Activated CD8-positive, alpha-beta T cell treated with anti-CD3 and anti-CD28 coated beads for 36 hours (primary cell): ENCODE measurements around the gene RASGRF2. TPM values are rescaled to one million over a fixed set of nuclear protein-coding genes. Genes with fewer than 3 reads are reported as not detected.

Experiments
- ATAC-seq: fragments of 200-7000 bp; cut with Tn5 transposase; one replicate; pipeline ENCODE4 v1.10.0; 2021; ENCODE audit warnings: mild to moderate bottlenecking, moderate library complexity
- CTCF ChIA-PET: fragments of 350-600 bp; sonication (Branson Sonifier 250); formaldehyde crosslinking; loops from one replicate; lab custom pipeline; 2021; ENCODE audit warnings: antibody characterized with exemption; lab: Charles Lee
- POLR2A ChIA-PET: fragments of 350-600 bp; sonication (Branson Sonifier 250); formaldehyde crosslinking; loops from one replicate; lab custom pipeline; 2021; ENCODE audit warnings: antibody characterized with exemption; lab: Charles Lee
- DNase-seq: peaks from one replicate; pipeline ENCODE4 v3.0.0-alpha.2; 2020
- H3K27ac Mint-ChIP-seq: one replicate; pipeline ENCODE4 v1.8.0; 2021; ENCODE audit warnings: mild to moderate bottlenecking, mixed read lengths
- H3K27me3 Mint-ChIP-seq: one replicate; pipeline ENCODE4 v1.8.0; 2021; ENCODE audit warnings: mixed read lengths
- H3K36me3 Mint-ChIP-seq: one replicate; pipeline ENCODE4 v1.8.0; 2021; ENCODE audit warnings: low read depth, mixed read lengths
- H3K4me1 Mint-ChIP-seq: one replicate; pipeline ENCODE4 v1.8.0; 2021; ENCODE audit warnings: low read depth, mixed read lengths
- H3K4me3 Mint-ChIP-seq: one replicate; pipeline ENCODE4 v1.8.0; 2021; ENCODE audit warnings: mild to moderate bottlenecking, moderate library complexity, mixed read lengths
- H3K9me3 Mint-ChIP-seq: one replicate; pipeline ENCODE4 v1.8.0; 2021; ENCODE audit warnings: mixed read lengths
- intact Hi-C: fragments of 100-400 bp; cut with micrococcal nuclease; formaldehyde crosslinking; loops from one replicate; pipeline ENCODE4 v1.10.0; 2022
- total RNA-seq, 2 experiments: library from RNA; stranded (reverse); gene quantifications; one replicate each; pipeline ENCODE4 v1.2.3, GENCODE V29; 2021
- TF ChIP-seq, protein P1 (sequence below): fragments of 200-600 bp; IDR thresholded peaks from one replicate; pipeline ENCODE4 v1.8.0; 2022; ENCODE audit warnings: antibody characterized with exemption, mild to moderate bottlenecking

The RASGRF2 gene
- total RNA-seq, 2 experiments from 2014 or later, result 14.9 to 15.8 TPM

GRCh38 chr5:81219389-81219788, 259.2 kb downstream of the RASGRF2 start:
- TF ChIP-seq, protein P1, sequence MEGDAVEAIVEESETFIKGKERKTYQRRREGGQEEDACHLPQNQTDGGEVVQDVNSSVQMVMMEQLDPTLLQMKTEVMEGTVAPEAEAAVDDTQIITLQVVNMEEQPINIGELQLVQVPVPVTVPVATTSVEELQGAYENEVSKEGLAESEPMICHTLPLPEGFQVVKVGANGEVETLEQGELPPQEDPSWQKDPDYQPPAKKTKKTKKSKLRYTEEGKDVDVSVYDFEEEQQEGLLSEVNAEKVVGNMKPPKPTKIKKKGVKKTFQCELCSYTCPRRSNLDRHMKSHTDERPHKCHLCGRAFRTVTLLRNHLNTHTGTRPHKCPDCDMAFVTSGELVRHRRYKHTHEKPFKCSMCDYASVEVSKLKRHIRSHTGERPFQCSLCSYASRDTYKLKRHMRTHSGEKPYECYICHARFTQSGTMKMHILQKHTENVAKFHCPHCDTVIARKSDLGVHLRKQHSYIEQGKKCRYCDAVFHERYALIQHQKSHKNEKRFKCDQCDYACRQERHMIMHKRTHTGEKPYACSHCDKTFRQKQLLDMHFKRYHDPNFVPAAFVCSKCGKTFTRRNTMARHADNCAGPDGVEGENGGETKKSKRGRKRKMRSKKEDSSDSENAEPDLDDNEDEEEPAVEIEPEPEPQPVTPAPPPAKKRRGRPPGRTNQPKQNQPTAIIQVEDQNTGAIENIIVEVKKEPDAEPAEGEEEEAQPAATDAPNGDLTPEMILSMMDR, result no peak
- Mint-ChIP-seq H3K4me3 (no peak overlapping the region), H3K9me3 (no peaks in the 10 kb centered on the region), H3K27me3 (no peaks in the 10 kb centered on the region), H3K36me3 (peaks cover 3% of the 10 kb centered on the region), H3K4me1 (no peaks in the 10 kb centered on the region), H3K27ac (no peak overlapping the region)
- intact Hi-C loops, result no loop called here
- ChIA-PET POLR2A (no interaction called here), CTCF (no interaction called here)
- DNase-seq (no peak), ATAC-seq (no peak)

DNA sequence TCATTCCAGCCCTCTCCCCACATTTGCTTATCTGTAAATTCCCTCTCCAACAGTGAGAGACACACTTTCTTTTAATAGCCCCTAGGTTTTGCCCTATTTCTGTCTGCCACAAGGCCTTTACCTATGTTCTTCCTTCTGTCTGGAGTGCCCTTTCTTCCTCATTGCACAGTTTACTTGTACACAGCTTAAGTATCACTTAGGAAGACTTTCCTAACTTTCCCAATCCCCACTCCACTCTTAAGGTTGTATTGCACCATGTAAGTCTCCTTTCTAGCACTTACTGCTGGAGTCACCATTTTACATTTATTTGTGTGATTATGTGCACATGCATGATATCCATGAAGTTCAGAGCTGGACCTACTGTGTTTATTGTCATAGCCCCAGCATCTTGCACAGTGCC, 262.1 kb downstream of the RASGRF2 start:
- DNase-seq (no peak), ATAC-seq (no peak)
- intact Hi-C loops, result no loop called here
- Mint-ChIP-seq H3K4me3 (no peak overlapping the region), H3K36me3 (peaks cover 3% of the 10 kb centered on the region), H3K27me3 (no peaks in the 10 kb centered on the region), H3K27ac (no peak overlapping the region), H3K9me3 (no peaks in the 10 kb centered on the region), H3K4me1 (no peaks in the 10 kb centered on the region)
- ChIA-PET POLR2A (no interaction called here), CTCF (no interaction called here)
- TF ChIP-seq, protein P1, result no peak

GRCh38 chr5:81225463-81225862, 265.3 kb downstream of the RASGRF2 start:
- Mint-ChIP-seq H3K4me3 (no peak overlapping the region), H3K27ac (no peak overlapping the region), H3K36me3 (no peaks in the 10 kb centered on the region), H3K9me3 (no peaks in the 10 kb centered on the region), H3K27me3 (no peaks in the 10 kb centered on the region), H3K4me1 (no peaks in the 10 kb centered on the region)
- no peak for DNase-seq
- CTCF ChIA-PET, result no interaction called here
- no peak for ATAC-seq
- POLR2A ChIA-PET, result no interaction called here
- TF ChIP-seq, protein P1, result no peak
- intact Hi-C loops, result no loop called here

DNA sequence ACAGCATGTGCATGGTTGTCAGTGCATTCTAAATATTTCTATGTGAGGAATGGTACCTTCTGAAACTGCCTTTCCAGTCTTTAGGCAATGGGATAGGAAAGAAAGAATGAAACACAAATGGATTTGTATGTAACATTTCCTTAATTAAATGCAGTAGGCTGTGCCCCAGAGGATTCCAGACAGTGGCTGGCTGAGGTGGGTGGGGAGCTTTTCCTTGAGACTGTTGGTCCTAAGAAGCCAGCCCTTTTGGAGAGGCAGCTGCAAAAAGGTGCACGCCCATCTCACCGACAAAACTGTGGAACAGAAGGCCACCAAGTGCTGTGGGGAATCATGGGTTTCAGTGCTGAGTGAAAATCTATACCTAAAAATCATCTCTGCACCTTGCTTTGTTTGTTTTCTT, 266.1 kb downstream of the RASGRF2 start:
- Mint-ChIP-seq H3K36me3 (no peaks in the 10 kb centered on the region), H3K27me3 (no peaks in the 10 kb centered on the region), H3K4me3 (no peak overlapping the region), H3K9me3 (no peaks in the 10 kb centered on the region), H3K27ac (no peak overlapping the region), H3K4me1 (no peaks in the 10 kb centered on the region)
- ATAC-seq, result no peak
- no peak for DNase-seq
- TF ChIP-seq, protein P1, result no peak
- intact Hi-C loops, result no loop called here
- POLR2A ChIA-PET, result no interaction called here
- CTCF ChIA-PET, result no interaction called here

- TF ChIP-seq, protein P1, result no peak
- intact Hi-C loops, result no loop called here
- Mint-ChIP-seq H3K9me3 (no peaks in the 10 kb centered on the region), H3K36me3 (no peaks in the 10 kb centered on the region), H3K4me1 (no peaks in the 10 kb centered on the region), H3K27me3 (no peaks in the 10 kb centered on the region), H3K4me3 (no peak overlapping the region), H3K27ac (no peak overlapping the region)
- no peak for DNase-seq
- ATAC-seq, result no peak
- ChIA-PET CTCF (no interaction called here), POLR2A (no interaction called here)
Measured at GRCh38 chr5:81226949-81227348, 266.8 kb downstream of the RASGRF2 start.
